Measurements from ENCODE around the gene INTS4. TPM values are rescaled to one million over a fixed set of nuclear protein-coding genes. Genes with fewer than 3 reads are reported as not detected.
A peak's percentile ranks its signal among the peaks of the same experiment; 100 is the strongest.
"Not testable (repeated sequence)": the region's sequence is repeated elsewhere in the genome, so short reads cannot be mapped to it uniquely, and the experiment has no call there.

The INTS4 gene
- total RNA-seq, 2 donors from 2014 or later, result 21.5 to 28.0 TPM

DNA sequence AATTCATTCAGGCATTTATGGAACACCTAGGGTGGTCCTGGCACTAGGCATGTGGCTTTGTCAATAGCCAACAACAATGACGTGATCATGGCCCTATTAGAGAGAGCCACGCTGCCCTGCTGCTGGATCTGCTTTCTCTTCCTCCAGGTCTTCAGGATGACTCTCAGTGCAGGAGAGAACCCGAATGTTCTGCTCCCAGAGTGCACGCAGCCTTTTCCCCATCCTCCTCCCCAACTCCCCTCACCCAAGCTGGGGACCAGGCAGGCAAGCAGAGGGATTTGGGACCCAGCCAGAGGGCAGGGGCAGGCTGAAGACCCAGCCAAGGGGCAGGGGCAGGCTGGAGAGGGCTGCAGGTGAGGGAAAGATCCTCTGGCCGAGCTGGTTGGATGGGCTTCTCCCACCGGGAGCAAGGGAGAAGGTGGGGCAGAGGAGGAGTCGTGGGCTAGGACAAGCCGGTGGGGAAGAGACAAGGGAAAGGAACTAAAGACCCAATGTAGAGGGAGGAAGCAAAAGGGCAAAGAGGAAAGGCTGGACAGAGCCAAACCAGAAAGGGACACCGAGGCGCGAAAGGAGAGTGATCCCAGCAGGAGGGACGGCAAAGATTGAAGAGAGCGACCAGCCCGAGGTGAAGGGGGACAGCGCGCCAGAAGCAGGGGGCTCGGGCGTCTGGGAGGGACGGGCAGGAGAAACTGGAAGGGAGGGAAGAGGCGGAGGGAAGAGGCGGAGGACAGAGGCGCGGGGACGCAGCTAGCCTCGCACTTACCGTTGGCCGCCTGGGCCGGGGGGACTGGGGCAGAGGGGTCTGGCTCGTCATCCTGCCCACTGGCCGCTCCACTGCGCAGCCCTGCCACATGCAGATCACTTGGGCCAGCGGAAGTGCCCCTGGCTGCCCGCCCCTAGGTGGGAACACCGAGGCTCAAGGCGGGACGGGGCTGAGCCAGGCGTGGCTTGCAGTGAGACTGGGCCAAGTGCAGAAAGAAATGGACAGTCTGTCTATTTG lies 28.2 kb upstream of the INTS4 start, which contains the start of gene KCTD14:
KCTD14 (minus strand) TSS at position 880 of the 1,000 bp plus-strand sequence; CDS start at position 853, 27 bp downstream.
- Histone ChIP-seq H3K9ac (ENCODE audit: low read depth in 2 of 2, low read length in 2 of 2) (peak within 1 kb of the TSS; percentile 81 to 91), H3K4me1 (peaks cover 3% of the 10 kb centered on the region), H3K36me3 (no peaks in the 10 kb centered on the region), H3K4me3 (peak within 1 kb of the TSS; percentile 55), H3K9me3 (no peaks in the 10 kb centered on the region), H3K27me3 (no peaks in the 10 kb centered on the region), H3K27ac (peak within 1 kb of the TSS; percentile 55)
- TF ChIP-seq, protein P1, sequence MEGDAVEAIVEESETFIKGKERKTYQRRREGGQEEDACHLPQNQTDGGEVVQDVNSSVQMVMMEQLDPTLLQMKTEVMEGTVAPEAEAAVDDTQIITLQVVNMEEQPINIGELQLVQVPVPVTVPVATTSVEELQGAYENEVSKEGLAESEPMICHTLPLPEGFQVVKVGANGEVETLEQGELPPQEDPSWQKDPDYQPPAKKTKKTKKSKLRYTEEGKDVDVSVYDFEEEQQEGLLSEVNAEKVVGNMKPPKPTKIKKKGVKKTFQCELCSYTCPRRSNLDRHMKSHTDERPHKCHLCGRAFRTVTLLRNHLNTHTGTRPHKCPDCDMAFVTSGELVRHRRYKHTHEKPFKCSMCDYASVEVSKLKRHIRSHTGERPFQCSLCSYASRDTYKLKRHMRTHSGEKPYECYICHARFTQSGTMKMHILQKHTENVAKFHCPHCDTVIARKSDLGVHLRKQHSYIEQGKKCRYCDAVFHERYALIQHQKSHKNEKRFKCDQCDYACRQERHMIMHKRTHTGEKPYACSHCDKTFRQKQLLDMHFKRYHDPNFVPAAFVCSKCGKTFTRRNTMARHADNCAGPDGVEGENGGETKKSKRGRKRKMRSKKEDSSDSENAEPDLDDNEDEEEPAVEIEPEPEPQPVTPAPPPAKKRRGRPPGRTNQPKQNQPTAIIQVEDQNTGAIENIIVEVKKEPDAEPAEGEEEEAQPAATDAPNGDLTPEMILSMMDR (IDR thresholded peaks at IDR 0.05), result no peak
- DNase-seq, result peak; percentile 73
- intact Hi-C loops (cut with DNase I), result no loop called here

DNA sequence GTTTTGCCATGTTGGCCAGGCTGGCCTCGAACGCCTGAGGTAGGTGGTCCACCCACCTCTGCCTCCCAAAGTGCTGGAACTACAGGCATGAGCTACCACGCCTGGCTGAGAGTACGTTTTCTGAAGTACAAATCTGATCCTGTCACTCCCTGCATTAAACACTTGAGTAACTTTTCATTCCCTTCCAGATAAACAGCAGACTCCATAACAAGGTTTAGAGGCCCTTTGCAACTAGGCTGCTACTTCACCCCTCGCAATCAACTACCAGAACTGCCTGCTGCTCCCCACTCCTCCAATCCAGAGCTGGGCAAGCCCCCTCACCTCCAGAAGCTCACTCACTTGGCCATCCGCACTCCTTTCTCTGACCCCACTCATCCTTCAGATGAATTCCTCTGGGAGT lies 27.1 kb upstream of the INTS4 start:
- peak overlapping the region in 1 of 2 donors; percentile 91 for H3K9ac ChIP-seq (ENCODE audit: low read depth in 2 of 2, low read length in 2 of 2)
- no peaks in the 10 kb centered on the region for H3K36me3 ChIP-seq
- peaks cover 3% of the 10 kb centered on the region for H3K4me1 ChIP-seq
- TF ChIP-seq, protein P1 (IDR thresholded peaks at IDR 0.05), result no peak
- H3K27ac ChIP-seq, result no peak overlapping the region
- H3K27me3 ChIP-seq, result no peaks in the 10 kb centered on the region
- H3K4me3 ChIP-seq, result no peak overlapping the region
- no peak for DNase-seq
- intact Hi-C loops (cut with DNase I), result no loop called here
- H3K9me3 ChIP-seq, result no peaks in the 10 kb centered on the region

DNA sequence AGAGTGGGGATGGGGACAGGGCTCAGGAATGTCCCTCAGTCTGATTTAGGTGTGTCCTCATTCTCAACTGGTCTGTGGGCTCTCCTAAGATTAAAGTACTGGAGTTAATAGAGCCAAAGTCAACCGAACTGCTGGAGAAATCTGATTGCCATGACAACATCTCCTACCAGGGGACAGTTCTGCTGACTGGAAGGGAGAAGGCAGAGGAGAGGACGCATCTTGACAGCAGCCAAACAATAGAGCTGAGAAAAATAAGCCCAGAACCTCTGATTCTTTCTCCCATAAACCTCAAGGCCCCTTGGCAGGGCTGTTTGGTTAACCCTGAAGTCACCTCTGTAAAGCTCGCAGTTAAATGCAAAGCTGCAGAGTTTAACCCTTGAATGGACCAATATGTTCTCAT lies 25.8 kb upstream of the INTS4 start:
- Histone ChIP-seq H3K4me1 (peaks cover 3% of the 10 kb centered on the region), H3K27me3 (no peaks in the 10 kb centered on the region), H3K4me3 (no peak overlapping the region), H3K36me3 (no peaks in the 10 kb centered on the region), H3K9me3 (no peaks in the 10 kb centered on the region), H3K9ac (ENCODE audit: low read depth in 2 of 2, low read length in 2 of 2) (no peak overlapping the region), H3K27ac (no peak overlapping the region)
- no peak for DNase-seq
- TF ChIP-seq, protein P1 (IDR thresholded peaks at IDR 0.05), result no peak
- intact Hi-C loops (cut with DNase I), result no loop called here

DNA sequence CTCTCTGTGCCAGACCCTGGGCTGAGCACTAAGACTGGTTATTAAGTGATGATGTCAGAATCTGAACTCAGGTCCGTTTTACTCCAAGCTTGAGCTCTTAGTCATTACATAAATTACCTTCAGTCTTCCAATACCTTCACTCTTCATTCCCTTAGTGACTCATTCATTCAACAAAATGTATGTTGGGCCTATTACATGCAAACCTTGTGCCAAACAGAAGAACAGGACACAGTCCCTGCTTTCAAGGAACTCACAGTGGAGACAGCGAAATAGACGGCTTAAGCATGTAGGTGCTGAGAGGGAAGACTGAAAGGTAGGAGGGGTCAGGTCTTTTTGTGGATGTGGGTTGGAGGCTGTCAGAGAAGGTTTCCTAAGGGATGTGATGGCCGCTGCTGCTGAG lies 25.3 kb upstream of the INTS4 start:
- Histone ChIP-seq H3K4me3 (no peak overlapping the region), H3K36me3 (no peaks in the 10 kb centered on the region), H3K9me3 (no peaks in the 10 kb centered on the region), H3K4me1 (peaks cover 3% of the 10 kb centered on the region), H3K27ac (no peak overlapping the region), H3K27me3 (no peaks in the 10 kb centered on the region), H3K9ac (ENCODE audit: low read depth in 2 of 2, low read length in 2 of 2) (no peak overlapping the region)
- DNase-seq, result no peak
- intact Hi-C loops (cut with DNase I), result no loop called here
- TF ChIP-seq, protein P1 (IDR thresholded peaks at IDR 0.05), result no peak

DNA sequence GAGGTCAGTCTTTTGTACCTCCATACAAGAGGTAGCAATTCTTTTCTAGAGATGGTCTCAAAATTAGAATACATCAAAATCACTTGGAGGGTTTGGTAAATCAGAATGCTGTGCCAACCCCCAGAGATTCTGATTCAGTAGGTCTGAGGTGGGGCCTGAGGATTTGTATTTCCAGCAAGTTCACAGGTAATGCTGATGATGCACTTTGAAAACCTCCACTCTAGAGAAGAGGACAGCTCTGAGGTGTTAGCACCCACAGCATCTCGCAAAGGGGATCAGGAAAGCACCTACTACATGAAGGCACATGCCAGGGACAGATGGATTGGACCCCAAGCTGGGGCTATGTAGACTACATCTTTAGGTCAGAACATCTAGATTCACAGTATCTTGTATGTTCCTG lies 21.4 kb upstream of the INTS4 start:
- H3K4me1 ChIP-seq, result no peaks in the 10 kb centered on the region
- TF ChIP-seq, protein P1 (IDR thresholded peaks at IDR 0.05), result no peak
- H3K4me3 ChIP-seq, result no peak overlapping the region
- H3K9me3 ChIP-seq, result no peaks in the 10 kb centered on the region
- intact Hi-C loops (cut with DNase I), result no loop called here
- no peaks in the 10 kb centered on the region for H3K36me3 ChIP-seq
- DNase-seq, result no peak
- H3K9ac ChIP-seq (ENCODE audit: low read depth in 2 of 2, low read length in 2 of 2), result no peak overlapping the region
- H3K27me3 ChIP-seq, result no peaks in the 10 kb centered on the region
- H3K27ac ChIP-seq, result no peak overlapping the region

DNA sequence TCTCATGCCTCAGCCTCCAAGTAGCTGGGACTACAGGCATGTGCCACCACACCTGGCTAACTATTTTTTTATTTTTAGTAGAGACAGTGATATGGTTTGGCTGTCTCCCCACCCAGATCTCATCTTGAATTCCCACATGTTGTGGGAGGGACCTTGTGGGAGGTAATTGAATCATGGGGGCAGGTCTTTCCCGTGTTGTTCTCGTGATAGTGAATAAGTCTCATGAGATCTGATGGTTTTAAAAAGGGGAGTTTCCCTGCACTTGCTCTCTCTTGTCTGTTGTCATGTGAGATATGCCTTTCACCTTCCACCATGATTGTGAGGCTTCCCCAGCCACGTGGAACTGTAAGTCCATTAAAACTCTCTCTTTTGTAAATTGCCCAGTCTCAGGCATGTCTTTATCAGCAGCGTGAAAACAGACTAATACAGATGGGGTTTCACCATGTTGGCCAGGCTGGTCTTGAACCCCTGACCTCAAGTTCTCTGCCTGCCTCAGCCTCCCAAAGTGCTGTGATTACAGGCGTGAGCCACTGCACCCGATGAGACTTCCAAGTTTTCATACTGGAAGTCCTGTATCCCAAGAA lies 20.6 kb upstream of the INTS4 start:
- not testable (repeated sequence) for H3K4me3 ChIP-seq; DNase-seq; H3K27me3 ChIP-seq; H3K9me3 ChIP-seq; H3K36me3 ChIP-seq; H3K4me1 ChIP-seq; H3K9ac ChIP-seq (ENCODE audit: low read depth in 2 of 2, low read length in 2 of 2); H3K27ac ChIP-seq
- intact Hi-C loops (cut with DNase I), result loop anchor here (5.0 kb wide), 1 partner anchor 32 kb away; no protein-coding TSS in a partner anchor
